Measurements from ENCODE around the gene GRM5.

DNA sequence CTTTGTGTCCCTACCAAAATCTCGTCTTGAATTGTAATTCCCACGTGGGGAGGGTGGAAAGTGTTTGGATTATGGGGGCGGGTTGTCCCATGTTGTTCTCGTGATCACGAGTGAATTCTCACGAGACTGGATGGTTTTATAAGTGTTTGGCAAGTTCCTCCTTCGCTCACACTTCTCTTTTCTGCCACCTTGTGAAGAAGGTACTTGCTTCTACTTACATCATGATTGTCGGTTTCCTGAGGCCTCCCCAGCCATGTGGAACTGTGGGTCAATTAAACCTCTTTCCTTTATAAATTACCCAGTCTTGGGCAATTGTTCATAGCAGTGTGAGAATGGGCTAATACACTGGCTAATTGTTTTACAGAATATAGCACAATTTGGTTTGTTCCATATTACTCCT lies 326.3 kb downstream of the GRM5 start:
- TF ChIP-seq, protein P1, sequence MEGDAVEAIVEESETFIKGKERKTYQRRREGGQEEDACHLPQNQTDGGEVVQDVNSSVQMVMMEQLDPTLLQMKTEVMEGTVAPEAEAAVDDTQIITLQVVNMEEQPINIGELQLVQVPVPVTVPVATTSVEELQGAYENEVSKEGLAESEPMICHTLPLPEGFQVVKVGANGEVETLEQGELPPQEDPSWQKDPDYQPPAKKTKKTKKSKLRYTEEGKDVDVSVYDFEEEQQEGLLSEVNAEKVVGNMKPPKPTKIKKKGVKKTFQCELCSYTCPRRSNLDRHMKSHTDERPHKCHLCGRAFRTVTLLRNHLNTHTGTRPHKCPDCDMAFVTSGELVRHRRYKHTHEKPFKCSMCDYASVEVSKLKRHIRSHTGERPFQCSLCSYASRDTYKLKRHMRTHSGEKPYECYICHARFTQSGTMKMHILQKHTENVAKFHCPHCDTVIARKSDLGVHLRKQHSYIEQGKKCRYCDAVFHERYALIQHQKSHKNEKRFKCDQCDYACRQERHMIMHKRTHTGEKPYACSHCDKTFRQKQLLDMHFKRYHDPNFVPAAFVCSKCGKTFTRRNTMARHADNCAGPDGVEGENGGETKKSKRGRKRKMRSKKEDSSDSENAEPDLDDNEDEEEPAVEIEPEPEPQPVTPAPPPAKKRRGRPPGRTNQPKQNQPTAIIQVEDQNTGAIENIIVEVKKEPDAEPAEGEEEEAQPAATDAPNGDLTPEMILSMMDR (conservative IDR thresholded peaks at IDR 0.05 in 1 of 2, IDR thresholded peaks at IDR 0.05 in 1 of 2; ENCODE audit: low read depth in 1 of 2, low read length in 2 of 2) = no peak
- TF ChIP-seq EZH2 (IDR thresholded peaks at IDR 0.05; ENCODE audit: low read length, missing control alignments) = no peak
